Fibroblast of lung (primary cell): ENCODE results near the gene ELL. TPM values are rescaled to one million over a fixed set of nuclear protein-coding genes. Genes with fewer than 3 reads are reported as not detected.

Experiments
- DNase-seq, 2 donors: peaks; one replicate each; pipeline versions ENCODE4 v3.0.0 to v3.0.0-alpha.2; 2010; ENCODE audit warnings: low read depth in 2 of 2
- H2AFZ ChIP-seq: 2 replicates; pipeline ENCODE4 v1.5.1; 2012; ENCODE audit warnings: low read length, control low read depth, inconsistent platforms
- H3K27ac ChIP-seq: 2 replicates; pipeline ENCODE4 v1.5.1; 2011; ENCODE audit warnings: low read length, control low read depth; ENCODE audit not compliant: insufficient read depth
- H3K27me3 ChIP-seq: 2 replicates; pipeline ENCODE4 v1.5.1; 2011; ENCODE audit warnings: mild to moderate bottlenecking, low read length; ENCODE audit not compliant: control insufficient read depth, insufficient read depth
- H3K36me3 ChIP-seq: 2 replicates; pipeline ENCODE4 v1.5.1; 2011; ENCODE audit warnings: low read length; ENCODE audit not compliant: control insufficient read depth, insufficient read depth
- H3K4me1 ChIP-seq: 2 replicates; pipeline ENCODE4 v1.5.1; 2011; ENCODE audit warnings: low read length; ENCODE audit not compliant: control insufficient read depth, insufficient read depth; ENCODE audit errors: extremely low read depth
- H3K4me2 ChIP-seq: 2 replicates; pipeline ENCODE4 v1.5.1; 2011; ENCODE audit warnings: low read length, control low read depth; ENCODE audit not compliant: insufficient read depth; ENCODE audit errors: extremely low read depth
- H3K4me3 ChIP-seq, 4 experiments: fragments of 200-600 bp in 1 of 4; sonication (generic) in 1 of 4; replicated peaks in 1 of 4; 2 replicates each; pipeline ENCODE4 v1.5.1; 2011 to 2016; ENCODE audit warnings: low read length in 4 of 4, low read depth in 3 of 4, mild to moderate bottlenecking in 3 of 4, control low read depth in 2 of 4, inconsistent platforms in 1 of 4, mixed read lengths in 1 of 4; ENCODE audit not compliant: insufficient read depth in 1 of 4; ENCODE audit errors: control extremely low read depth in 1 of 4
- H3K79me2 ChIP-seq: 2 replicates; pipeline ENCODE4 v1.5.1; 2012; ENCODE audit warnings: mild to moderate bottlenecking, low read length, inconsistent platforms; ENCODE audit not compliant: control insufficient read depth, insufficient read depth
- H3K9ac ChIP-seq: 2 replicates; pipeline ENCODE4 v1.5.1; 2011; ENCODE audit warnings: mild to moderate bottlenecking, low read length, control low read depth; ENCODE audit not compliant: insufficient read depth
- H3K9me3 ChIP-seq: 2 replicates; pipeline ENCODE4 v1.5.1; 2012; ENCODE audit warnings: low read depth, low read length; ENCODE audit not compliant: control insufficient read depth, insufficient read depth
- H4K20me1 ChIP-seq: 2 replicates; pipeline ENCODE4 v1.5.1; 2011; ENCODE audit warnings: low read length; ENCODE audit not compliant: control insufficient read depth, insufficient read depth; ENCODE audit errors: extremely low read depth
- CTCF ChIP-seq, 2 donors: IDR thresholded peaks in 1 of 2; conservative IDR thresholded peaks in 1 of 2; 1 replicate in 1 of 2; 2 replicates in 1 of 2; pipeline ENCODE4 v1.5.1; 2011 to 2012; ENCODE audit warnings: low read length in 2 of 2, control low read depth in 1 of 2, inconsistent platforms in 1 of 2, low read depth in 1 of 2, mild to moderate bottlenecking in 1 of 2
- EZH2 ChIP-seq: IDR thresholded peaks from 2 replicates; pipeline ENCODE4 v1.5.1; 2012; ENCODE audit warnings: low read length, control low read depth, mild to moderate bottlenecking; ENCODE audit errors: missing control alignments
- polyA plus RNA-seq, 2 donors: library from polyadenylated mRNA; depleted of rRNA in 1 of 2; stranded (reverse) in 1 of 2; unstranded in 1 of 2; fragments of >200 nt; gene quantifications; 2 replicates each; pipeline ENCODE4 v1.2.1, GENCODE V29; 2011 to 2012; ENCODE audit warnings: missing spikeins in 1 of 2
- total RNA-seq: library from RNA; depleted of rRNA; stranded (reverse); fragments of >200 nt; gene quantifications from 2 replicates; pipeline ENCODE4 v1.2.1, GENCODE V29; 2014

Gene ELL
- total and polyA plus RNA-seq, 2 donors (not counting 1 experiment from before 2014, with no cell fraction given), result 4.4 to 18.7 TPM

GRCh38 chr19:18481505-18482222, 40.2 kb downstream of the ELL start:
- no peaks in the 10 kb centered on the region for H4K20me1 ChIP-seq
- no peak overlapping the region for H3K27ac ChIP-seq
- peaks cover 71% of the 10 kb centered on the region for H3K79me2 ChIP-seq

GRCh38 chr19:18480006-18480691, 41.7 kb downstream of the ELL start:
- H3K27me3 ChIP-seq, result no peaks in the 10 kb centered on the region
- H4K20me1 ChIP-seq, result no peaks in the 10 kb centered on the region
- H3K4me2 ChIP-seq, result peak overlapping the region; percentile 28
- no peaks in the 10 kb centered on the region for H3K36me3 ChIP-seq
- no peak overlapping the region for H2AFZ ChIP-seq
- H3K27ac ChIP-seq, result peak overlapping the region; percentile 71
- H3K4me3 ChIP-seq, result no peak overlapping the region
- H3K79me2 ChIP-seq, result peaks cover 73% of the 10 kb centered on the region
- no peak for TF ChIP-seq EZH2
- DNase-seq, result peak; percentile 62 to 66
- peaks cover 17% of the 10 kb centered on the region for H3K4me1 ChIP-seq
- H3K9me3 ChIP-seq, result no peaks in the 10 kb centered on the region
- peak overlapping the region; percentile 17 for H3K9ac ChIP-seq

More at GRCh38 chr19:18481505-18482222, 40.2 kb downstream of the ELL start:
- H3K4me2 ChIP-seq, result no peak overlapping the region
- H3K27me3 ChIP-seq, result no peaks in the 10 kb centered on the region
- H3K36me3 ChIP-seq, result no peaks in the 10 kb centered on the region
- no peak for TF ChIP-seq EZH2
- no peak for TF ChIP-seq CTCF (conservative IDR thresholded peaks at IDR 0.05 in 1 of 2, IDR thresholded peaks at IDR 0.05 in 1 of 2; ENCODE audit: low read depth in 1 of 2, low read length in 2 of 2)
- no peak overlapping the region for H3K9ac ChIP-seq
- H2AFZ ChIP-seq, result no peak overlapping the region
- H3K9me3 ChIP-seq, result no peaks in the 10 kb centered on the region
- no peak overlapping the region for H3K4me3 ChIP-seq
- H3K4me1 ChIP-seq, result peaks cover 22% of the 10 kb centered on the region
- peak in 1 of 2 donors; percentile 70 for DNase-seq

- TF ChIP-seq CTCF (conservative IDR thresholded peaks at IDR 0.05 in 1 of 2, IDR thresholded peaks at IDR 0.05 in 1 of 2; ENCODE audit: low read depth in 1 of 2, low read length in 2 of 2), result no peak
- peak overlapping the region; percentile 87 for H3K27ac ChIP-seq
- H3K4me3 ChIP-seq, result no peak overlapping the region
- peaks cover 17% of the 10 kb centered on the region for H3K4me1 ChIP-seq
- peak; percentile 81 to 84 for DNase-seq
- H3K79me2 ChIP-seq, result peaks cover 71% of the 10 kb centered on the region
- no peaks in the 10 kb centered on the region for H4K20me1 ChIP-seq
- no peaks in the 10 kb centered on the region for H3K9me3 ChIP-seq
- peak overlapping the region; percentile 39 for H3K9ac ChIP-seq
- no peaks in the 10 kb centered on the region for H3K27me3 ChIP-seq
- H3K4me2 ChIP-seq, result peak overlapping the region; percentile 11
- no peak overlapping the region for H2AFZ ChIP-seq
- H3K36me3 ChIP-seq, result no peaks in the 10 kb centered on the region
These were observed 43.1 kb downstream of the ELL start for GRCh38 chr19:18478545-18479311.
